Endothelial cell of umbilical vein (primary cell): ENCODE measurements around the gene RBM42. TPM values are rescaled to one million over a fixed set of nuclear protein-coding genes. Genes with fewer than 3 reads are reported as not detected.

Experiments used
- BruUV-seq: library from RNA; stranded (reverse); fragments of 400-500 nt; replicated peaks from 2 replicates; lab custom pipeline; 2021; lab: Mats Ljungman, UMichigan
- CTCF ChIA-PET: fragments of 300-600, 350-600 bp; sonication (Branson Sonifier 250); formaldehyde crosslinking; loops from one replicate; lab custom pipeline; 2021; ENCODE audit warnings: antibody characterized with exemption, inconsistent platforms; lab: Charles Lee
- POLR2A ChIA-PET: fragments of 300-600, 350-600 bp; sonication (Branson Sonifier 250); formaldehyde crosslinking; loops from one replicate; lab custom pipeline; 2021; ENCODE audit warnings: antibody characterized with exemption, inconsistent platforms; lab: Charles Lee
- DNase-seq: peaks from one replicate; pipeline ENCODE4 v3.0.0-alpha.2; 2011; ENCODE audit warnings: low read depth, low spot score
- FAIRE-seq: peaks from 2 replicates; lab custom pipeline; 2011; peaks lifted over from hg19 to GRCh38; lab: Jason Lieb, UNC
- H2AFZ ChIP-seq: 2 replicates; pipeline ENCODE4 v1.6.0; 2012; ENCODE audit warnings: low read depth, low read length, control low read depth, inconsistent platforms
- H3K27ac ChIP-seq: 2 replicates; pipeline ENCODE4 v1.5.1; 2011; ENCODE audit warnings: low read depth, mild to moderate bottlenecking, control low read depth, low read length, moderate library complexity; ENCODE audit not compliant: insufficient read depth
- H3K27me3 ChIP-seq, 2 experiments: 2 replicates each; pipeline versions ENCODE4 v1.6.0 to v1.6.1; 2011; ENCODE audit warnings: low read length in 2 of 2, mixed read lengths in 1 of 2; ENCODE audit not compliant: control insufficient read depth in 2 of 2, insufficient read depth in 2 of 2
- H3K36me3 ChIP-seq, 2 experiments: 2 replicates in 1 of 2; 3 replicates in 1 of 2; pipeline ENCODE4 v1.5.1; 2011; ENCODE audit warnings: low read length in 2 of 2, mild to moderate bottlenecking in 1 of 2, moderate library complexity in 1 of 2; ENCODE audit not compliant: control insufficient read depth in 2 of 2, insufficient read depth in 2 of 2; ENCODE audit errors: extremely low read depth in 1 of 2
- H3K4me1 ChIP-seq: 3 replicates; pipeline ENCODE4 v1.5.1; 2011; ENCODE audit warnings: mild to moderate bottlenecking, low read length; ENCODE audit not compliant: control insufficient read depth, insufficient read depth; ENCODE audit errors: extremely low read depth
- H3K4me2 ChIP-seq: 2 replicates; pipeline ENCODE4 v1.6.1; 2011; ENCODE audit warnings: low read length, control low read depth, mixed read lengths; ENCODE audit not compliant: insufficient read depth
- H3K4me3 ChIP-seq, 3 experiments: fragments of 200-600 bp in 1 of 3; sonication (generic), shearing (Covaris generic) in 1 of 3; replicated peaks in 1 of 3; 2 replicates each; pipeline ENCODE4 v1.5.1; 2011 to 2016; ENCODE audit warnings: control low read depth in 3 of 3, low read length in 3 of 3, mild to moderate bottlenecking in 2 of 3, inconsistent platforms in 1 of 3, low read depth in 1 of 3, moderate library complexity in 1 of 3; ENCODE audit not compliant: insufficient read depth in 1 of 3
- H3K79me2 ChIP-seq: 2 replicates; pipeline ENCODE4 v1.6.0; 2012; ENCODE audit warnings: low read length, inconsistent platforms; ENCODE audit not compliant: control insufficient read depth, insufficient read depth
- H3K9ac ChIP-seq: replicated peaks from 2 replicates; pipeline ENCODE3; 2011; ENCODE audit warnings: low read length, control low read depth; ENCODE audit not compliant: insufficient read depth; ENCODE audit errors: extremely low read depth
- H3K9me1 ChIP-seq: replicated peaks from 3 replicates; pipeline ENCODE4 v1.6.0; 2011; ENCODE audit warnings: mild to moderate bottlenecking, low read length; ENCODE audit not compliant: control insufficient read depth, insufficient read depth; ENCODE audit errors: extremely low read depth
- H3K9me3 ChIP-seq: replicated peaks from 2 replicates; pipeline ENCODE4 v1.5.1; 2012; ENCODE audit warnings: low read length, inconsistent platforms; ENCODE audit not compliant: control insufficient read depth, insufficient read depth
- H4K20me1 ChIP-seq: replicated peaks from 2 replicates; pipeline ENCODE3; 2011; ENCODE audit warnings: mild to moderate bottlenecking, low read length; ENCODE audit not compliant: control insufficient read depth, insufficient read depth; ENCODE audit errors: extremely low read depth
- CTCF ChIP-seq, 2 donors: IDR thresholded peaks; 1 replicate in 1 of 2; 2 replicates in 1 of 2; pipeline ENCODE4 v1.5.1; 2011; ENCODE audit warnings: low read length in 2 of 2, mild to moderate bottlenecking in 2 of 2, moderate library complexity in 2 of 2, control low read depth in 1 of 2, inconsistent platforms in 1 of 2, low read depth in 1 of 2; ENCODE audit not compliant: insufficient read depth in 1 of 2; ENCODE audit errors: extremely low read depth in 1 of 2
- EZH2 ChIP-seq: IDR thresholded peaks from 2 replicates; pipeline ENCODE4 v1.6.1; 2012; ENCODE audit warnings: borderline replicate concordance, low read depth, mild to moderate bottlenecking, moderate library complexity, low read length, inconsistent platforms; ENCODE audit not compliant: severe bottlenecking
- FOS ChIP-seq: IDR thresholded peaks from 2 replicates; pipeline ENCODE4 v1.6.1; 2011; ENCODE audit warnings: mild to moderate bottlenecking, low read length, moderate library complexity, borderline replicate concordance; ENCODE audit not compliant: insufficient read depth
- GATA2 ChIP-seq: IDR thresholded peaks from 2 replicates; pipeline ENCODE4 v1.7.0; 2011; ENCODE audit warnings: low read depth, mild to moderate bottlenecking, moderate library complexity, mixed read lengths, low read length; ENCODE audit not compliant: insufficient read length, insufficient read depth
- JUN ChIP-seq: IDR thresholded peaks from 2 replicates; pipeline ENCODE4 v1.6.1; 2011; ENCODE audit warnings: borderline replicate concordance, low read depth; ENCODE audit not compliant: insufficient read length, insufficient read depth
- MAX ChIP-seq: IDR thresholded peaks from 2 replicates; pipeline ENCODE4 v1.6.1; 2011; ENCODE audit not compliant: insufficient read depth, insufficient read length
- MYC ChIP-seq: IDR thresholded peaks from one replicate; pipeline ENCODE4 v1.6.1; 2011; ENCODE audit warnings: mild to moderate bottlenecking, low read depth, low read length
- POLR2A ChIP-seq: IDR thresholded peaks from 2 replicates; pipeline ENCODE4 v1.6.1; 2012; ENCODE audit warnings: low read depth, mild to moderate bottlenecking, control low read depth, low read length
- POLR2AphosphoS5 ChIP-seq: IDR thresholded peaks from 2 replicates; pipeline ENCODE4 v1.6.1; 2012; ENCODE audit warnings: low read depth, mild to moderate bottlenecking, control low read depth, low read length, moderate library complexity; ENCODE audit not compliant: insufficient read depth
- dilution Hi-C: fragments of 300-500 bp; cut with MboI; formaldehyde crosslinking; loops from one replicate; pipeline ENCODE4 v1.15.0; 2019; ENCODE audit warnings: low sequenced_read_pairs; ENCODE audit not compliant: extremely low pct_ligation_motif_present
- intact Hi-C: fragments of 100-400 bp; cut with micrococcal nuclease; formaldehyde crosslinking; loops from one replicate; pipeline ENCODE4 v1.10.0; 2022
- polyA plus RNA-seq, 4 experiments: library from polyadenylated mRNA; depleted of rRNA in 3 of 4; stranded (reverse) in 3 of 4; unstranded in 1 of 4; fragments of >200 nt; gene quantifications; 2 replicates each; pipeline versions ENCODE4 v1.2.1 to v1.2.3, GENCODE V29; 2011 to 2012; ENCODE audit warnings: missing spikeins in 1 of 4
- total RNA-seq: library from RNA; stranded (reverse); gene quantifications from 2 replicates; pipeline ENCODE4 v1.2.3, GENCODE V29; 2021

RBM42 gene
- total and polyA plus RNA-seq, 2 donors (not counting 3 experiments of a cell fraction or from before 2014, with no cell fraction given): 78.3 to 97.3 TPM

GRCh38 chr19:35675589-35676140 lies 46.8 kb downstream of the RBM42 start:
- POLR2A ChIA-PET: no interaction called here
- no peak for TF ChIP-seq CTCF (IDR thresholded peaks at IDR 0.05; ENCODE audit: extremely low read depth in 1 of 2, insufficient read depth in 1 of 2, low read depth in 1 of 2, low read length in 2 of 2)
- TF ChIP-seq MYC: no peak
- TF ChIP-seq POLR2AphosphoS5: no peak
- TF ChIP-seq JUN: no peak
- no peak for TF ChIP-seq GATA2
- no peak for TF ChIP-seq POLR2A
- TF ChIP-seq MAX: no peak
- no peak for TF ChIP-seq FOS
- no peak for TF ChIP-seq EZH2
- dilution Hi-C loops: no loop called here

More at GRCh38 chr19:35675589-35676140, 46.8 kb downstream of the RBM42 start:
- Histone ChIP-seq H3K27ac (no peak overlapping the region), H3K9me3 (no peaks in the 10 kb centered on the region), H3K4me1 (no peaks in the 10 kb centered on the region), H3K79me2 (no peaks in the 10 kb centered on the region), H3K4me2 (no peak overlapping the region), H3K36me3 (no peaks in the 10 kb centered on the region), H3K9me1 (no peaks in the 10 kb centered on the region), H2AFZ (no peak overlapping the region), H3K27me3 (peaks cover 2 to 4% of the 10 kb centered on the region in 2 experiments), H3K4me3 (no peak overlapping the region), H3K9ac (no peak overlapping the region), H4K20me1 (no peaks in the 10 kb centered on the region)
- no TSS peak for BruUV-seq
- intact Hi-C loops: no loop called here
- DNase-seq (no peak), FAIRE-seq (no peak)
- CTCF ChIA-PET: no interaction called here

Other genes with a start within 250 kb of the RBM42 start
- gene FFAR2, start 180.8 kb upstream of the RBM42 start, total RNA-seq: not detected in 2 replicates
- not detected in 2 replicates for gene FFAR2, start 180.8 kb upstream of the RBM42 start, polyA plus RNA-seq
- not detected in 2 replicates for gene KRTDAP, start 138.6 kb upstream of the RBM42 start, total RNA-seq
- not detected in 2 replicates for gene KRTDAP, start 138.6 kb upstream of the RBM42 start, polyA plus RNA-seq
- gene DMKN, start 115.4 kb upstream of the RBM42 start, total RNA-seq: not detected in 2 replicates
- gene DMKN, start 115.4 kb upstream of the RBM42 start, polyA plus RNA-seq: not detected in 2 replicates
- gene SBSN, start 100.7 kb upstream of the RBM42 start, total RNA-seq: not detected in 2 replicates
- not detected in 2 replicates for gene SBSN, start 100.7 kb upstream of the RBM42 start, polyA plus RNA-seq
- not detected in 2 replicates for gene GAPDHS, start 95.6 kb upstream of the RBM42 start, total RNA-seq
- not detected in 2 replicates for gene GAPDHS, start 95.6 kb upstream of the RBM42 start, polyA plus RNA-seq
- 75.8 and 76.1 TPM in 2 replicates for gene TMEM147, start 83.4 kb upstream of the RBM42 start, total RNA-seq
- 214 and 246 TPM in 2 replicates for gene TMEM147, start 83.4 kb upstream of the RBM42 start, polyA plus RNA-seq
- not detected in 2 replicates for gene ATP4A, start 65.4 kb upstream of the RBM42 start, total RNA-seq
- not detected in 2 replicates for gene ATP4A, start 65.4 kb upstream of the RBM42 start, polyA plus RNA-seq
- gene PMIS2, start 42.9 kb upstream of the RBM42 start, total RNA-seq: not detected in 2 replicates
- not detected in 2 replicates for gene PMIS2, start 42.9 kb upstream of the RBM42 start, polyA plus RNA-seq
- 17.5 and 19.0 TPM in 2 replicates for gene HAUS5, start 16.3 kb upstream of the RBM42 start, total RNA-seq
- 8.9 and 9.2 TPM in 2 replicates for gene HAUS5, start 16.3 kb upstream of the RBM42 start, polyA plus RNA-seq
- 0.95 and 1.5 TPM in 2 replicates for gene ETV2, start 12.7 kb downstream of the RBM42 start, total RNA-seq
- 1.0 and 2.1 TPM in 2 replicates for gene ETV2, start 12.7 kb downstream of the RBM42 start, polyA plus RNA-seq
- 300 and 327 TPM in 2 replicates for gene COX6B1, start 19.3 kb downstream of the RBM42 start, total RNA-seq
- gene COX6B1, start 19.3 kb downstream of the RBM42 start, polyA plus RNA-seq: 692 and 759 TPM in 2 replicates
- gene UPK1A, start 37.5 kb downstream of the RBM42 start, total RNA-seq: not detected in 2 replicates
- gene UPK1A, start 37.5 kb downstream of the RBM42 start, polyA plus RNA-seq: 0.13 TPM in 1 of 2 replicates, not detected in the other
- gene ZBTB32, start 75.5 kb downstream of the RBM42 start, total RNA-seq: not detected in 2 replicates
- not detected in 2 replicates for gene ZBTB32, start 75.5 kb downstream of the RBM42 start, polyA plus RNA-seq
- gene KMT2B, start 89.0 kb downstream of the RBM42 start, total RNA-seq: 37.2 and 40.0 TPM in 2 replicates
- gene KMT2B, start 89.0 kb downstream of the RBM42 start, polyA plus RNA-seq: 28.4 and 30.1 TPM in 2 replicates
- 2.6 and 3.4 TPM in 2 replicates for gene IGFLR1, start 113.4 kb downstream of the RBM42 start, total RNA-seq
- 7.6 and 11.8 TPM in 2 replicates for gene IGFLR1, start 113.4 kb downstream of the RBM42 start, polyA plus RNA-seq
- 5.6 and 10.5 TPM in 2 replicates for gene U2AF1L4, start 116.4 kb downstream of the RBM42 start, total RNA-seq
- 13.5 and 15.0 TPM in 2 replicates for gene U2AF1L4, start 116.4 kb downstream of the RBM42 start, polyA plus RNA-seq
- gene PSENEN, start 116.6 kb downstream of the RBM42 start, total RNA-seq: 65.6 and 70.1 TPM in 2 replicates
- 60.0 and 86.8 TPM in 2 replicates for gene PSENEN, start 116.6 kb downstream of the RBM42 start, polyA plus RNA-seq
- 11.3 and 15.5 TPM in 2 replicates for gene LIN37, start 119.5 kb downstream of the RBM42 start, total RNA-seq
- gene LIN37, start 119.5 kb downstream of the RBM42 start, polyA plus RNA-seq: 21.4 and 21.9 TPM in 2 replicates
- gene HSPB6, start 128.0 kb downstream of the RBM42 start, total RNA-seq: 2.7 and 6.2 TPM in 2 replicates
- gene HSPB6, start 128.0 kb downstream of the RBM42 start, polyA plus RNA-seq: 2.3 and 3.4 TPM in 2 replicates
- gene PROSER3, start 129.1 kb downstream of the RBM42 start, total RNA-seq: 28.3 and 32.1 TPM in 2 replicates
- gene PROSER3, start 129.1 kb downstream of the RBM42 start, polyA plus RNA-seq: 18.3 and 19.5 TPM in 2 replicates
- 18.4 and 32.8 TPM in 2 replicates for gene ARHGAP33, start 146.5 kb downstream of the RBM42 start, total RNA-seq
- gene ARHGAP33, start 146.5 kb downstream of the RBM42 start, polyA plus RNA-seq: 11.0 and 11.7 TPM in 2 replicates
- not detected in 2 replicates for gene PRODH2, start 183.8 kb downstream of the RBM42 start, total RNA-seq
- gene PRODH2, start 183.8 kb downstream of the RBM42 start, polyA plus RNA-seq: not detected in 2 replicates
- not detected in 2 replicates for gene NPHS1, start 223.5 kb downstream of the RBM42 start, total RNA-seq
- not detected in 2 replicates for gene NPHS1, start 223.5 kb downstream of the RBM42 start, polyA plus RNA-seq
- gene KIRREL2, start 227.9 kb downstream of the RBM42 start, total RNA-seq: not detected in 2 replicates
- not detected in 2 replicates for gene KIRREL2, start 227.9 kb downstream of the RBM42 start, polyA plus RNA-seq
- gene APLP1, start 239.5 kb downstream of the RBM42 start, total RNA-seq: 6.2 and 9.0 TPM in 2 replicates
- 13.0 and 15.1 TPM in 2 replicates for gene APLP1, start 239.5 kb downstream of the RBM42 start, polyA plus RNA-seq